Calu3 (cell line): ENCODE results near the gene CFAP299. TPM values are rescaled to one million over a fixed set of nuclear protein-coding genes. Genes with fewer than 3 reads are reported as not detected.

ENCODE experiments used
- BruUV-seq: library from RNA; stranded (reverse); fragments of 400-500 nt; replicated peaks from 2 replicates; lab custom pipeline; 2021; lab: Mats Ljungman, UMichigan
- CTCF ChIA-PET: fragments of 300-600 bp; sonication (Branson Sonifier 250); formaldehyde crosslinking; loops from one replicate; lab custom pipeline; 2022; ENCODE audit warnings: antibody characterized with exemption; lab: Charles Lee
- DNase-seq: peaks from one replicate; pipeline ENCODE4 v3.0.0; 2022
- H3K27ac Mint-ChIP-seq: one replicate; pipeline ENCODE4 v1.8.0; 2022; ENCODE audit warnings: mixed read lengths; ENCODE audit not compliant: unreplicated experiment
- H3K27me3 Mint-ChIP-seq: one replicate; pipeline ENCODE4 v1.8.0; 2022; ENCODE audit warnings: mixed read lengths; ENCODE audit not compliant: unreplicated experiment
- H3K36me3 Mint-ChIP-seq: one replicate; pipeline ENCODE4 v1.8.0; 2022; ENCODE audit warnings: mild to moderate bottlenecking, moderate library complexity, mixed read lengths; ENCODE audit not compliant: insufficient read depth, unreplicated experiment
- H3K4me1 Mint-ChIP-seq: one replicate; pipeline ENCODE4 v1.8.0; 2022; ENCODE audit warnings: mild to moderate bottlenecking, low read depth, mixed read lengths; ENCODE audit not compliant: unreplicated experiment
- H3K4me3 Mint-ChIP-seq: one replicate; pipeline ENCODE4 v1.8.0; 2022; ENCODE audit warnings: mild to moderate bottlenecking, low read depth, moderate library complexity, mixed read lengths; ENCODE audit not compliant: unreplicated experiment
- H3K9me3 Mint-ChIP-seq: one replicate; pipeline ENCODE4 v1.8.0; 2022; ENCODE audit warnings: low read depth, mixed read lengths; ENCODE audit not compliant: unreplicated experiment
- intact Hi-C: fragments of 100-400 bp; cut with micrococcal nuclease; formaldehyde crosslinking; loops from one replicate; pipeline ENCODE4 v1.10.0; 2022; ENCODE audit not compliant: unreplicated experiment
- total RNA-seq: library from RNA; stranded (reverse); gene quantifications from 2 replicates; pipeline ENCODE4 v1.2.3, GENCODE V29; 2022
- TF ChIP-seq, protein P1 (sequence below): fragments of 200-600 bp; IDR thresholded peaks from one replicate; pipeline ENCODE4 v1.8.0; 2022; ENCODE audit warnings: antibody characterized with exemption; ENCODE audit not compliant: unreplicated experiment

Gene CFAP299
- total RNA-seq, 1 experiment from 2014 or later: not detected

- no TSS peak for BruUV-seq
These were observed 390.9 kb downstream of the CFAP299 start for GRCh38 chr4:80726471-80726870.

GRCh38 chr4:80730158-80730557 lies 394.6 kb downstream of the CFAP299 start:
- Mint-ChIP-seq H3K36me3 (no peaks in the 10 kb centered on the region), H3K4me1 (peaks cover 14% of the 10 kb centered on the region), H3K27me3 (no peaks in the 10 kb centered on the region), H3K9me3 (no peaks in the 10 kb centered on the region), H3K27ac (no peak overlapping the region), H3K4me3 (no peak overlapping the region)
- BruUV-seq: no TSS peak
- intact Hi-C loops: no loop called here
- DNase-seq: no peak
- TF ChIP-seq, protein P1, sequence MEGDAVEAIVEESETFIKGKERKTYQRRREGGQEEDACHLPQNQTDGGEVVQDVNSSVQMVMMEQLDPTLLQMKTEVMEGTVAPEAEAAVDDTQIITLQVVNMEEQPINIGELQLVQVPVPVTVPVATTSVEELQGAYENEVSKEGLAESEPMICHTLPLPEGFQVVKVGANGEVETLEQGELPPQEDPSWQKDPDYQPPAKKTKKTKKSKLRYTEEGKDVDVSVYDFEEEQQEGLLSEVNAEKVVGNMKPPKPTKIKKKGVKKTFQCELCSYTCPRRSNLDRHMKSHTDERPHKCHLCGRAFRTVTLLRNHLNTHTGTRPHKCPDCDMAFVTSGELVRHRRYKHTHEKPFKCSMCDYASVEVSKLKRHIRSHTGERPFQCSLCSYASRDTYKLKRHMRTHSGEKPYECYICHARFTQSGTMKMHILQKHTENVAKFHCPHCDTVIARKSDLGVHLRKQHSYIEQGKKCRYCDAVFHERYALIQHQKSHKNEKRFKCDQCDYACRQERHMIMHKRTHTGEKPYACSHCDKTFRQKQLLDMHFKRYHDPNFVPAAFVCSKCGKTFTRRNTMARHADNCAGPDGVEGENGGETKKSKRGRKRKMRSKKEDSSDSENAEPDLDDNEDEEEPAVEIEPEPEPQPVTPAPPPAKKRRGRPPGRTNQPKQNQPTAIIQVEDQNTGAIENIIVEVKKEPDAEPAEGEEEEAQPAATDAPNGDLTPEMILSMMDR: no peak
- CTCF ChIA-PET: no interaction called here

More at GRCh38 chr4:80726471-80726870, 390.9 kb downstream of the CFAP299 start:
- no peak overlapping the region for H3K27ac Mint-ChIP-seq
- intact Hi-C loops: no loop called here
- H3K36me3 Mint-ChIP-seq: no peaks in the 10 kb centered on the region
- no peak for DNase-seq
- peaks cover under 1% of the 10 kb centered on the region for H3K4me1 Mint-ChIP-seq
- no peaks in the 10 kb centered on the region for H3K9me3 Mint-ChIP-seq
- TF ChIP-seq, protein P1: no peak
- no peaks in the 10 kb centered on the region for H3K27me3 Mint-ChIP-seq
- H3K4me3 Mint-ChIP-seq: no peak overlapping the region
- CTCF ChIA-PET: no interaction called here

DNA sequence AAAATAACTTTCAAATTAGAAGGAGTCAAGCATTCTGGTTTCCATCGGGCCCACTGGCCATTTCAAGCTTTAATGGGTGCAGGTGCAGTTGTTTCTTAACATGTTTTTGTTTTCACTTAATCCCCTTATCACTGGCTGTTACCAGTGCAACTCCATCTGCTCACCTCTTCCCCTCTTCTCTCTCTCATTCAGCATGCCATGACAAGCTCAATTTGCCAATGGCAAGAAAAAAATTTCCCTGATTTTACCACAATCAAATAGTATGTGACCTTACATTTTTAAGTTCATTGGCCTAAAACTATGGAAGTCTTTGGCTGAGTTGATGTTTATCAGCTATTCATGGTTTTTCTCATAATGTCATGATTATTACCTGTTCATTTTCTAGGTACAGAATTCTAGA lies 395.9 kb downstream of the CFAP299 start:
- no peak for DNase-seq
- BruUV-seq: no TSS peak
- Mint-ChIP-seq H3K36me3 (no peaks in the 10 kb centered on the region), H3K4me3 (no peak overlapping the region), H3K9me3 (no peaks in the 10 kb centered on the region), H3K27ac (no peak overlapping the region), H3K27me3 (no peaks in the 10 kb centered on the region), H3K4me1 (peaks cover 14% of the 10 kb centered on the region)
- TF ChIP-seq, protein P1: no peak
- intact Hi-C loops: no loop called here
- CTCF ChIA-PET: no interaction called here

DNA sequence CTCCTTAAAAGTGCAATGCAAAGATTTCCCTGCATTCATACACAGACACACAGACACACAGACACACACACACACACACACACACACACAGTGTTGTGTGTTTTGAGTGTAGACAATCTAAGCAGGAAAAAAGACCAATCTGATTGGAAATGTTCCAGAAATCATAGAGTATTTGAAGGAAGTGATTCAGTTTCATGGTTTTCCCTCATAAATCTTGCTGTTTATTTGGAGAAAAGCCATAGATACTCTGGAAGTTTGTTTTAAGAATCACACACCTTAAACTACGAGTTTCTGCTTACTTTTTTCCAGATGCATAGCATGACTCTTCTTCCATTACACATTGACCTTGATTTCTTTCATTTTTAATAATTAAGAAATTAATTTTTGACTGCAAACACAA lies 396.5 kb downstream of the CFAP299 start:
- no peak overlapping the region for H3K4me3 Mint-ChIP-seq
- TF ChIP-seq, protein P1: no peak
- no peak overlapping the region for H3K27ac Mint-ChIP-seq
- H3K36me3 Mint-ChIP-seq: no peaks in the 10 kb centered on the region
- H3K4me1 Mint-ChIP-seq: peaks cover 14% of the 10 kb centered on the region
- intact Hi-C loops: no loop called here
- H3K9me3 Mint-ChIP-seq: no peaks in the 10 kb centered on the region
- no peak for DNase-seq
- H3K27me3 Mint-ChIP-seq: no peaks in the 10 kb centered on the region
- no TSS peak for BruUV-seq
- CTCF ChIA-PET: no interaction called here
